ENCODE measurements around the gene CD247.

GRCh38 chr1:167541003-167541402 is 22.7 kb upstream of the CD247 start:
- no peak for TF ChIP-seq POLR2A (IDR thresholded peaks at IDR 0.05; ENCODE audit: low read length)
- TF ChIP-seq GATA1 (IDR thresholded peaks at IDR 0.05; ENCODE audit: low read depth, low read length) = no peak

Measured in erythroblast (primary cell).